ENCODE results near the gene BACH2. TPM values are rescaled to one million over a fixed set of nuclear protein-coding genes. Genes with fewer than 3 reads are reported as not detected.

Gene BACH2
- polyA plus RNA-seq, 2 of the 4 experiments (the other 2 are of a cell fraction): 0.01 to 0.36 TPM

GRCh38 chr6:90204327-90205056 is 92.2 kb downstream of the BACH2 start (continued):
- TF ChIP-seq ESRRA (IDR thresholded peaks at IDR 0.05; ENCODE audit: borderline replicate concordance, low read length): no peak

- H3K4me1 ChIP-seq: no peaks in the 10 kb centered on the region
- no peaks in the 10 kb centered on the region for H3K9me3 ChIP-seq
- ChIA-PET CTCF (interaction anchor here (0.6 kb wide), 2 partner anchors 45 to 69 kb away, joined by 3 to 4 read pairs; no protein-coding TSS in a partner anchor), POLR2A (no interaction called here)
- DNase-seq (ENCODE audit: low read depth in 1 of 2, low spot score in 1 of 2) (no peak), FAIRE-seq (no peak), ATAC-seq (no peak)
- WGBS (ENCODE audit: missing lambda C conversion rate): 82% methylated on average over 5 of the region's 5 CpGs
- H3K4me3 ChIP-seq: no peak overlapping the region
- no peak overlapping the region for H3K27ac ChIP-seq
- TF ChIP-seq ATOH8 (CRISPR knock-in tag; IDR thresholded peaks at IDR 0.05; ENCODE audit: low read depth): no peak
- TF ChIP-seq CBX8 (IDR thresholded peaks at IDR 0.05): no peak
- TF ChIP-seq, protein P1, sequence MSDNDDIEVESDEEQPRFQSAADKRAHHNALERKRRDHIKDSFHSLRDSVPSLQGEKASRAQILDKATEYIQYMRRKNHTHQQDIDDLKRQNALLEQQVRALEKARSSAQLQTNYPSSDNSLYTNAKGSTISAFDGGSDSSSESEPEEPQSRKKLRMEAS (IDR thresholded peaks at IDR 0.05): no peak
- TF ChIP-seq, protein P2, sequence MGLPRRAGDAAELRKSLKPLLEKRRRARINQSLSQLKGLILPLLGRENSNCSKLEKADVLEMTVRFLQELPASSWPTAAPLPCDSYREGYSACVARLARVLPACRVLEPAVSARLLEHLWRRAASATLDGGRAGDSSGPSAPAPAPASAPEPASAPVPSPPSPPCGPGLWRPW (IDR thresholded peaks at IDR 0.05): no peak
- TF ChIP-seq HOXA7 (CRISPR knock-in tag; IDR thresholded peaks at IDR 0.05): no peak
- TF ChIP-seq SREBF2 (IDR thresholded peaks at IDR 0.05): no peak
- TF ChIP-seq GATA3 (IDR thresholded peaks at IDR 0.05; ENCODE audit: borderline replicate concordance): no peak
- no peak for TF ChIP-seq MAZ (IDR thresholded peaks at IDR 0.05; ENCODE audit: borderline replicate concordance, low read depth, low read length)
- no peak for TF ChIP-seq RNF2 (IDR thresholded peaks at IDR 0.05; ENCODE audit: borderline replicate concordance, low read depth)
- no peak for TF ChIP-seq CEBPB (IDR thresholded peaks at IDR 0.05)
- no peak for TF ChIP-seq ZFP36 (IDR thresholded peaks at IDR 0.05; ENCODE audit: borderline replicate concordance, partially characterized antibody)
- no peak for TF ChIP-seq JUN (IDR thresholded peaks at IDR 0.05)
- no peak for TF ChIP-seq BHLHE40 (IDR thresholded peaks at IDR 0.05; ENCODE audit: low read depth, low read length)
- no peak for TF ChIP-seq TP53 (CRISPR knock-in tag; IDR thresholded peaks at IDR 0.05)
- H3K4me2 ChIP-seq: no peak overlapping the region
These were observed 93.0 kb downstream of the BACH2 start for GRCh38 chr6:90203672-90204071.

DNA sequence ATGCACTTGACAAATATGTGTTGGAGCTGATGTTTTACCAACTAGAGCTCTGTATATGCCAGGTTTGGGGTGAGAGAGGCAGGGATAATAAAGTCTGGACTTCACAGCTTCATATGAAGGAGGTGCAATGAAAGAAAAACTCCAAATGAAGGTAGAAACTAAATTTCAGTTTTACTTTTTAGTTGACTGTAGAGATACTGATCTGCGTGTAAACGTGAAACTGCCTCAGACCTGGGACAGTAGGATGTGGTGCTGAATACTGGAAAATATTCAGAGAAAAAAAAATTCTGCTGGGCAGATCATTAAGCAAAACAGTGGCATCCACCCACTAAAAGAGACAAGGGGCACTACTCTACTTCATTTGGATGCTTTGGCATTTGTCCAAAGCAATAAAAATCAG is 94.5 kb downstream of the BACH2 start:
- Histone ChIP-seq H3K4me1 (no peaks in the 10 kb centered on the region), H3K4me3 (no peak overlapping the region), H3K9me3 (peaks cover 2% of the 10 kb centered on the region; the same call in 1 of the 3 replicates), H3K27ac (no peak overlapping the region), H3K4me2 (no peak overlapping the region)
- ChIA-PET POLR2A (no interaction called here), CTCF (interaction anchor here (1.4 kb wide), 1 partner anchor 261 kb away, joined by 5 read pairs; no protein-coding TSS in a partner anchor)
- ATAC-seq (no peak), DNase-seq (ENCODE audit: low read depth in 1 of 2, low spot score in 1 of 2) (no peak), FAIRE-seq (no peak)
- TF ChIP-seq NR3C1 (IDR thresholded peaks at IDR 0.05): no peak
- 50% methylated on average over 2 of the region's 2 CpGs for WGBS (ENCODE audit: missing lambda C conversion rate)

DNA sequence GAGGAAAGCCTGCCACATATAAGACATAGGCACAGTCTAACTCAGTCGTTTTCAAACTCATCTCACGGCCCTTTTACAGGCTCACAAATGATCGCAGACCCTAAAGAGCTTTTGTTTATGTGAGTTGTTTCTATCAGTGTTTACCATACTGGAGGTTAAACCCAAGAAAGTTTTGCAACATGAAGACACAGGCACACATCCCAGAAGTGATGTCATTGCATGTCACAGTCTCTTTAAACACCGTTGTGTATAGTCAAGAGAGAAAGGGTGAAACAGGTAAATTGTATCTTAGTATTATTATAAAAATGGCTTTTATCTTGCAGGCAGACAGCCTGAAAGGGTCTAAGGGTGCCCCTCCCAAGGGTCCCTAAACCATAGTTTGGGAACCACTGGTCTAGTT is 96.7 kb downstream of the BACH2 start:
- no peak for TF ChIP-seq POLR2A (IDR thresholded peaks at IDR 0.05; ENCODE audit: low read length)
- no peak for TF ChIP-seq SMC3 (IDR thresholded peaks at IDR 0.05)
- no peak for TF ChIP-seq SREBF2 (IDR thresholded peaks at IDR 0.05)
- no peak for TF ChIP-seq JUNB (IDR thresholded peaks at IDR 0.05)
- no peak for TF ChIP-seq ELK1 (IDR thresholded peaks at IDR 0.05; ENCODE audit: low read depth, low read length)
- no peak for TF ChIP-seq RFX5 (IDR thresholded peaks at IDR 0.05)
- TF ChIP-seq POLR2AphosphoS2 (conservative IDR thresholded peaks at IDR 0.05; ENCODE audit: low read length): no peak
- TF ChIP-seq ESRRA (IDR thresholded peaks at IDR 0.05; ENCODE audit: borderline replicate concordance, low read length): no peak
- TF ChIP-seq CHD2 (IDR thresholded peaks at IDR 0.05; ENCODE audit: low read length, partially characterized antibody): no peak
- no peak for TF ChIP-seq EP300 (IDR thresholded peaks at IDR 0.05)
- TF ChIP-seq HOXA7 (CRISPR knock-in tag; IDR thresholded peaks at IDR 0.05): no peak
- TF ChIP-seq, protein P1 (IDR thresholded peaks at IDR 0.05): no peak
- TF ChIP-seq CEBPB (IDR thresholded peaks at IDR 0.05): no peak
- ChIA-PET CTCF (interaction anchor here (0.8 to 1.2 kb wide), 2 partner anchors 9 to 15 kb away, joined by 3 read pairs; no protein-coding TSS in a partner anchor), POLR2A (no interaction called here)
- WGBS (ENCODE audit: missing lambda C conversion rate): 87% methylated on average over 4 of the region's 4 CpGs
- DNase-seq (ENCODE audit: low read depth in 1 of 2, low spot score in 1 of 2) (no peak), FAIRE-seq (no peak), ATAC-seq (no peak)
- Histone ChIP-seq H3K27ac (no peak overlapping the region), H3K9me3 (peaks cover 2% of the 10 kb centered on the region; the same call in 1 of the 3 replicates), H3K4me3 (no peak overlapping the region), H3K4me2 (no peak overlapping the region), H3K4me1 (no peaks in the 10 kb centered on the region)
